ENCODE data around the gene NEK3.
"Not testable (repeated sequence)": the region's sequence is repeated elsewhere in the genome, so short reads cannot be mapped to it uniquely, and the experiment has no call there.

NEK3 gene, protein sequence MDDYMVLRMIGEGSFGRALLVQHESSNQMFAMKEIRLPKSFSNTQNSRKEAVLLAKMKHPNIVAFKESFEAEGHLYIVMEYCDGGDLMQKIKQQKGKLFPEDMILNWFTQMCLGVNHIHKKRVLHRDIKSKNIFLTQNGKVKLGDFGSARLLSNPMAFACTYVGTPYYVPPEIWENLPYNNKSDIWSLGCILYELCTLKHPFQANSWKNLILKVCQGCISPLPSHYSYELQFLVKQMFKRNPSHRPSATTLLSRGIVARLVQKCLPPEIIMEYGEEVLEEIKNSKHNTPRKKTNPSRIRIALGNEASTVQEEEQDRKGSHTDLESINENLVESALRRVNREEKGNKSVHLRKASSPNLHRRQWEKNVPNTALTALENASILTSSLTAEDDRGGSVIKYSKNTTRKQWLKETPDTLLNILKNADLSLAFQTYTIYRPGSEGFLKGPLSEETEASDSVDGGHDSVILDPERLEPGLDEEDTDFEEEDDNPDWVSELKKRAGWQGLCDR

DNA sequence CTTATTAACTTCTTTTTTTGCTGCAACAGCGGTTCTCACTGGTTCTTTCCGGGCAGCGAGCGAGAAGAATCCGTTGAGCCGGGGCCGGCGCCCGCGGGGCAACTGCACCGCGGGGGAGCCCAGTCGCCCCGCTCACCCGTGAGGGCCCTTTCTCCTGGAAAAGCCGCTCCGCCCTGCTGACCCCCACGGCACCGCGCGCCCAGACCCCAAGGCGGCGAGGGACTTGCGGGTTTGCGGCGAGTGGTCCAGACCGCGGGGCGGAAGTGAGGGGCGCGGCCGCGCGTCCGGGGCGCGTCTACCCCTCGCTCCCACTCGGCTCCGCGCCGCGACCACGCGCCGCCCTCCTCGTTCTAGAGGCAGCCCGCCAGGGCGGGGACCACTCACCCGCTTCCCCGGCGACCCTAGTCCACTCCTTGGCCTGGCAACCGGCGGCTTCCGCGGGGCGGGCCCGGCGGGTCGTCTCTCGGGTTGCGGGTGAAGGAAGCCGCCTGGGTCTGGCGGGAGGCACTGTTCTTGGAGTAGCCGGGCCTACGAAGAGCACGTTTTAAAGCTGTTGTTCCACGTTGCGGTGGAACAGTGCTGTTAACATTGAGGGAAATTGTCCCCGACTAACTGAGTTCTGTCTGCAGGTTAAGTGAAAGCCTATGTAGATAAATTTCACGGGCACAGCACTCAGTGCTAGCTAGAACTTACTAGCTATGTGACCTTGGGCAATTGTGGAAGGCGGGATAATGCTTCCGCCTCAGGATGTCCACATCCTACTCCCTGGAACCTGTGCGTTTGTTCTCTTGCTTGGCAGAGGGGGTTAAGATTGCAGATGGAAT, at the start of gene NEK3:
NEK3 (minus strand) TSS at position 439 of the 824 bp plus-strand sequence. CDS start 3,406 bp downstream, outside the sequence.
- peak; percentile 43 to 67 for DNase-seq

DNA sequence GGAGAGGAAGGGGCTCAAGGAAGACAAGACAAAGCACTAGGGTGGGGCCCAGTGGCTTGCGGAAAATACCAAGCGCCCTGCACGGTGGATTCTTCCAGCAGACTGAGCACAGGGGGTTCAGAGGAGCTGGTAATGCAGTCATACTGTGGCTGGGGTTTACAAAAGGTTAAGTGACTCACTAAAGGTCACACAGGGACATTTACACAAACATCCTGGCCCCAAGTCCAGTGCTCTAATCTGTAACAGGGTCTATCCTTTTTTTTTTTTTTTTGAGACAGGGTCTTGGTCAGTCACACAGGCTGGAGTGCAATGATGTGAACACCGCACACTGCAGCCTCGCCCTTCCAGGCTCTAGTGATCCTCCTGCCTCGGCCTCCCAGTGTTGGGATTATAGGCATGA, 49.0 kb upstream of the NEK3 start:
- not testable (repeated sequence) for DNase-seq

DNA sequence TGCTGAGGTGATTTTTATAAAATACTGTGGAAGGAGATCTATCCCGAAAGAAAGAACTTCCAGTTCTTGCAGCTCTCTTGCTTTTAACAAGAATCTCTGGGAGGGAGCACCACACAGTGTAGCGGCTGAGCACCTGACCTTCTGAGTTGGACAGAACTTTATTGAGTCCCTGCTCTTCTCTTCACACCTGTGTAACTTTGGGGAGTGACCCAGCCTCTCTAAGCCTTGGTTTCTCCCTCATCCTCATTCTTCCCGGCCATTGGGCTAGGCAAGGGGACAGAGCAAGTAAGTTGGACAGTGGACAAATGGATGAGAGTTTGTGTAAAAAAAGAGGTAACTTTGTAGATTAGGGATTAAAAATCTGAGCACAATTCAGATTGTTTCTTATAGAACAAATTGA, 48.5 kb upstream of the NEK3 start:
- DNase-seq = not testable (repeated sequence)

GRCh38 chr13:52207337-52207736, 47.9 kb upstream of the NEK3 start:
- not testable (repeated sequence) for DNase-seq

- not testable (repeated sequence) for DNase-seq
These were observed 45.1 kb upstream of the NEK3 start for GRCh38 chr13:52204546-52204945.

GRCh38 chr13:52203864-52204263, 44.5 kb upstream of the NEK3 start:
- DNase-seq = not testable (repeated sequence)

DNA sequence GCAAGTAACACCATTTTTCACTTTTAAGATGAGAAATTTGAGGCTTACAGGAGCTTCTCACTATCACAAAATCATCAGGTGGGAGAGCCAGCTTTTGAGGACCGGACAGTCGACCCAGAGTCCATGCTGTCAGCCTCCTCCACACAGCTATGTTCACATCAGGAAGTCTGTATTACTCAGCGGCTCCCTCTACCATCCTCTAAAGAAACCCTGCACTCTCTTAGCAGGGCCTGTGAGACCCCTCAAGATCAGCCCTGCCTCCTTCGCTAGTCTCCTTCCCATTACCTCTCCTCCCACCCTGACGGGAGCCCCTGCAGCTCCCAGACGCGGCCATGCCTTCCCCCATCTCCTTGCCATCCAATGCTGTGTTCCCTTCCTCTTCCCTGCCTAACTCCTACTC, 43.1 kb upstream of the NEK3 start:
- DNase-seq = not testable (repeated sequence)

GRCh38 chr13:52201439-52202193, 42.2 kb upstream of the NEK3 start:
- DNase-seq = peak; percentile 32 to 76

DNA sequence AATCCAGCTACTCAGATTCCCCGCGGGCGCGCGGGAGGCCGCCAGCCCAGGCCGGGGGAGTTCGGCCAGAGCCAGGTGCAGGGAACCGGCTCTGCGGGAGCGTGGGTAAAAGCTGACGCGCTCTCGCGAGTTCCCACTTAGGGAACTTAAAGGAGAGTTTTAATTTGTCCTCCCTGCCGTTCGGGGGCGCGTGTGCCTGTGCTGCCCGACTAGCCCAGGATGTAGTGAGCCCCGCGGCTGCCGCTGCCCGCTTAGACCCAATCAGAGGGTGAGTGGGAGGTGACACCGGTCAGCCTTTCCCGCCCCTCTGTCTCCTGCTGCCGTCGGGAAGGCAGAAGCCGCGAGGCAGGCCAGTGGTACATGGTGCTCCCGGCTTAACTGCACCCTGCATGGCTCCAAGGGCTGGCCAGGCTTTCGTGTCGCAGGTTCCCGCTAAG, 36.0 kb upstream of the NEK3 start:
- peak in 1 of 2 donors; percentile 30 for DNase-seq

GRCh38 chr13:52194184-52194868, 34.9 kb upstream of the NEK3 start:
- peak; percentile 79 to 88 for DNase-seq

DNA sequence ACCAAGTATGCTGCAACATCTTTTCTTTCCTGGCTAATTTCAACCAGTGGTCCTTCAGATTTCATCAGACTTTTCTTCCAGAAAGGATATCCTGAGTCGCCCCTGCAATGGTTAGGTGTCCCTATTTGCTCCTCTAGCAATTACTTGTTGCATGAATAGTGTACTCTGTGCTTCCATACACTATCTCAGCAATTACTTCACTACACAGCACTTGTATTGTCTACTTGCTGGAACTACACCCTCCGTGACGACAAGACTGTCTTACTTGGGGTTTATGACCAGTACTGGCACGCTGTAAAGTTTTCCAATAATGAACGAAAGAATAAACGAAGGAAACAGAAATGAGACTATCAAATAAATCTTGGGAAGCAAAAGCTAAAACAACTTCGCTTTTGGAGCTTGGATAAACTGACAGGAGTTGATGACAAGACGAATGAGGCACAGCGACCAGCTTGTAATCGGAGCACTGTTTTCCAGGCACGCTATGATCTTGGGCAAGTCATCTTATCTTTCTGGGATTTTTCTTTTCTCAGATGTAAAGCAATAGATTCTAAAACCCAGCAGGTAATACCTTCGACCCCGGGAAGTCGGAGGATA, 34.3 kb upstream of the NEK3 start:
- peak in 1 of 2 donors; percentile 60 for DNase-seq

DNA sequence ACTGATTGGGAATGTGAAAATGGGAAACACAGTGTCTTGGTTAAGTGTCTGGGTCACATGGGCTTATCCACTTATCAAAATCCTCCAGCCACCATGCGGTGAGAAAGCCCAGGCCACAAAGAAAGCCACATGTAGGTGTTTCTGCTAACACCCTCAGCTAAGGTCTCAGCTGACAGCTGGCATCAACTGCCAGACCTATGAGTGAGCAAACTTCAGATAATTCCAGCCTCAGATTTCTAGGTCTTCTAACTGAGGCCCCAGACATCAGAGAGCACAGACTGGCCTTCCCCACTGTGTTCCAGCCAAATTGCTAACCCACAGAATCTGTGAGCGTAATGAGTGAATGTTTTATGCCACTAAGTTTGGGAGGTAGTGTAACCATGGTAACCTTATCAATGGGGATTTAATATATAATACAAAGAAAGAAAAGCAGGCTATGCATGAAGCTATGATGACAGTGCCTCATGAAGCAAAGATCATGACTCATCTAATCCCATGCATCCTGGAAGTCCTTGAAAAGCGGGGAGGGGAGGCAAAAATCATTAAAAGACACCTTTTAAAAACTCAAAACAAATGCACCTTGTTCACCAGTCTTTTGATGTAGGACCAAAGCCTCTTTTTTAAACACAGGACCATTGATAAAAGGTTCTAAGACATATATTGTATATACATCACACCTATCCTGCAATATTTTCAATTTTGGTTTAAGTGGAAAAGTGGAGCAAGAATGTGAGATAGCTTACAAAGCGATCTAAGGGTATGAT, 28.2 kb upstream of the NEK3 start:
- not testable (repeated sequence) for DNase-seq

DNA sequence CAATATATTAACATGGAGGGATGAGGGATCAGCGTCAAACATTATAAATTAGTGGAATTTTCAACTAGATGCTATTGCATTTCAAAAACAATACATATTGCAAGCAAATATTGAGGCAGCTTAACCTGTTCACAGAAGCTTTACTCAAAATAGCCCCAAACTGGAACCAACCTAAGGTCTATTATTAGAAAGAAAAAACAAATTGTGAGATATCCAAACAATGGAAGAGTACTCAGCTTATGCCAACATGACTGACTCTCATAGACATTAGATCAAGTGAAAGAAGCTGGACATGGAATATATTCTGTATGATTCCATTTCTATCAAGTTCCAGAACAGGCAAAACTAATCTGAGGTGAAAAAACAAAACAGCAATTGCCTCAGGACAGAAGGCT, 27.6 kb upstream of the NEK3 start:
- DNase-seq = no peak

DNA sequence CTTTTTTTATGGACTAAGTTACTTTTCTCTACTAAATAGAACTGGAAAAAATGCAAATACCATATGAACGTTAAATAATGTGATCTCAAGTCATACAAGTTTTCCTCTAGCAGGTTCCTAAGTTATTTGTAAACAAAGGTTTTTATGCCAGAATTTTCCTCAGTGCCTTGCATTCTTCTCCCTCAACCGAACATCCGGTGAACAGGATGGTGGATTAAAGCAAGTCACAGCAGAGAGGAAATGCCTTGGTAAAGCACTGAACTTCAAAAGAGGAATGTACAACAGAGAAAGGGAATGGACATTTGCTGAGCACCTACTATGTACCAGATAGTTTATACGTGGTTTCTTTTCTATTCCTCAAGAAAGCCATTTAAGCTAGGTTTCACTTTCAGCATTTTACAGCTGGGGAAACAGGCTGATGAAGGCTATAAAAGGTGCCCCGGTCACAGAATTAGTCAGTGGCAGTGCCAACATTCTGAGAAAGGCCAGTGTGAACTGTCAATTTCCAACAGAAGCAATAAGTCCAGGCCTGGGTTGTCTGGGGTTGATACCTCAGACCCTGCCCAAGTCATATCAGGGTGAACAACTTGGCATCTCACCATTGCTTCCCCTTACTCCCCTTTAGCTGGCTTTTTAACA, 22.0 kb upstream of the NEK3 start:
- DNase-seq = not testable (repeated sequence)

DNA sequence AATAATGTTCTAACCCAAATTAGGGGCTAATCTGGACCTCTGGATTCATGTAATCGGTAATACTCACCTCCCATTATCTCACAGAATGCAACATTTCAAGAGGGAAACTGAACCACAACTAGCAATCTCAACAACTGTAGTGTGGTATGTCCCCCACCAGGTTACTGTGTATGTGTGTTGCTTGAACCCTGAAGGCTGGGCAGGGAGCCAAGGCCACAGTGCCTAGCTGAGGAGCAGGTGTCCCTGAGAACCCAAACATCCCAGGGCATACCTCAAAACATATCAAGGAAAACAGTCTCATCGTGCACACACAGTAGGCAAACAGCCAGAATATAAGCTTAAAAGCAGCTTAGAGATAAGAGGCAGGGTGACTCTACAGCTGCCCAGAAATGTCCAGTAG, 20.5 kb upstream of the NEK3 start:
- no peak for DNase-seq

DNA sequence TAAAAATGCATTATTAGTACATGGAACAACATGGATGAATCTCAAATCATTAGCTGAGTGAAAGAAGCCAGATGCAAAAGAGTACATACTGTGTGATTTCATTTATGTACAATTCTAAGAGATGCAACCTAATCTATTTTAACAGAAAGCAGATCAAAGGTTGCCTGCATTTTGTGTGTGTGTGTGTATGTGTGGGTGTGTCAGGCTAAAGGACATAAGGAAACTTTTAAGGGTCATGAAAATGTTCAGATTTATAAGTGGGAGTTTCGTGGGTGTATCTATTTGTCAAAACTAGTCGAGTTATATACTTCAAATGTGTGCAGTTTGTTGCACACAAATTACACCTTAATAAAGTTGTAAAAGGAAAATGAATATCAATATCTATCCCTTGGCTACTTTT, 17.9 kb upstream of the NEK3 start:
- DNase-seq = no peak

DNA sequence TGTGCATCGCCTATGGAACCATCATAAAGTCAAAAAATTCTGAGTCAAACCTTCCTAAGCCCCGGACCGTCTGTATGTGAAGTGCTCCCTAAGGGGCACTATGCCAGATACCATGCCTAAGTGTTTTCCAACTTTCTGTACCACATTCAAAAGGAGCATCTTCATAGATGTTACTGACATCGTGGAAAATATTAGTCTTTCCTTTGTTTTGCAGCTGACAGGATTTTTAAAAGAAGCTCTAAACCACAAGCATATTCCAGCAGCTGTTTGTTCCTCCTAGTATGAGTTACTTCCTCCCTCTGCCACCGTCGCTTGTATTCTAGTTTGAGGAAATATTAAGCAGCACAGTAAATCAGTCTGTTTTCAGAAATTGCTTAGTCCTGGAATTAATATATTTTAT, 14.6 kb upstream of the NEK3 start:
- peak in 1 of 2 donors; percentile 43 for DNase-seq

- no peak for DNase-seq
These were observed 14.0 kb upstream of the NEK3 start for GRCh38 chr13:52173373-52173772.

DNA sequence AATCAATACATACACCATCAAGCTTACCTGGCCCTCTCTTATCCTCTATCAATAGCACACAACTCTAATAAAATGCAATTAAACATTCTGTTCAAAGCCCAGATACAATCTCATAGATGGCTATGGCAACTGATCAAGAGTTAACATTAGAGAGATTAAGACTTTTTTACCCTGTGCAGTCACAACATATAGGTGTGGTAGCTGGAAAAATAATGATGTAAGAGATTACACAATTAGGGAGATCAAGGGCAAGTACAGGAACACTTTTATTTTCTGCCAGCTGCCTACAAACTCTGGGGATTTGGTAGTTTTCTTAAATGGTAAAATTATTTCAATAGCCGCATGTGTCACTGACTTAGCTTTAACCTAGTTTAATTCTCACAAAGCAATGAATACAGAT, 12.3 kb upstream of the NEK3 start:
- not testable (repeated sequence) for DNase-seq

GRCh38 chr13:52170828-52171391, 11.5 kb upstream of the NEK3 start:
- DNase-seq = peak in 1 of 2 donors; percentile 47
